ENCODE data around the gene SLC35F6. TPM values are rescaled to one million over a fixed set of nuclear protein-coding genes. Genes with fewer than 3 reads are reported as not detected.
A peak's percentile ranks its signal among the peaks of the same experiment; 100 is the strongest.

Gene SLC35F6, protein sequence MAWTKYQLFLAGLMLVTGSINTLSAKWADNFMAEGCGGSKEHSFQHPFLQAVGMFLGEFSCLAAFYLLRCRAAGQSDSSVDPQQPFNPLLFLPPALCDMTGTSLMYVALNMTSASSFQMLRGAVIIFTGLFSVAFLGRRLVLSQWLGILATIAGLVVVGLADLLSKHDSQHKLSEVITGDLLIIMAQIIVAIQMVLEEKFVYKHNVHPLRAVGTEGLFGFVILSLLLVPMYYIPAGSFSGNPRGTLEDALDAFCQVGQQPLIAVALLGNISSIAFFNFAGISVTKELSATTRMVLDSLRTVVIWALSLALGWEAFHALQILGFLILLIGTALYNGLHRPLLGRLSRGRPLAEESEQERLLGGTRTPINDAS
- 36.6 and 39.8 TPM in 2 replicates for total RNA-seq
- 34.6 and 43.8 TPM in 2 replicates for polyA plus RNA-seq
- polyA plus RNA-seq (2011; cell fraction: cytosol; rRNA removed): 23.3 and 23.7 TPM in 2 replicates
- polyA plus RNA-seq (2011; cell fraction: nucleus; rRNA removed): 10.9 and 12.0 TPM in 2 replicates
- polyA plus RNA-seq (2012): 19.6 and 20.0 TPM in 2 replicates
- 59.9 and 70.1 TPM in 2 replicates for polyA minus RNA-seq
- 48.1 TPM for polyA minus RNA-seq (2011; cell fraction: cytosol; rRNA and poly(A)+ RNA removed)
- 14.7 and 16.6 TPM in 2 replicates for polyA minus RNA-seq (2011; cell fraction: nucleus; rRNA and poly(A)+ RNA removed)
- percentile 74 among the genes with signal in this experiment for Bru-seq, nascent RNA
- percentile 83 among the genes with signal in this experiment for BruChase-seq, experiment 1, labeled RNA remaining after a 6-hour chase
- BruChase-seq, experiment 2, labeled RNA remaining after a 2-hour chase: percentile 76 among the genes with signal in this experiment
- long read RNA-seq, transcript SLC35F6-201 (6 exons, 3,898 nt): major isoform, 10 of 12 reads
- long read RNA-seq, partial matches to known transcripts: 0 of 12 reads
- long read RNA-seq, other reads (novel, unspliced or antisense): 2 of 12 reads

DNA sequence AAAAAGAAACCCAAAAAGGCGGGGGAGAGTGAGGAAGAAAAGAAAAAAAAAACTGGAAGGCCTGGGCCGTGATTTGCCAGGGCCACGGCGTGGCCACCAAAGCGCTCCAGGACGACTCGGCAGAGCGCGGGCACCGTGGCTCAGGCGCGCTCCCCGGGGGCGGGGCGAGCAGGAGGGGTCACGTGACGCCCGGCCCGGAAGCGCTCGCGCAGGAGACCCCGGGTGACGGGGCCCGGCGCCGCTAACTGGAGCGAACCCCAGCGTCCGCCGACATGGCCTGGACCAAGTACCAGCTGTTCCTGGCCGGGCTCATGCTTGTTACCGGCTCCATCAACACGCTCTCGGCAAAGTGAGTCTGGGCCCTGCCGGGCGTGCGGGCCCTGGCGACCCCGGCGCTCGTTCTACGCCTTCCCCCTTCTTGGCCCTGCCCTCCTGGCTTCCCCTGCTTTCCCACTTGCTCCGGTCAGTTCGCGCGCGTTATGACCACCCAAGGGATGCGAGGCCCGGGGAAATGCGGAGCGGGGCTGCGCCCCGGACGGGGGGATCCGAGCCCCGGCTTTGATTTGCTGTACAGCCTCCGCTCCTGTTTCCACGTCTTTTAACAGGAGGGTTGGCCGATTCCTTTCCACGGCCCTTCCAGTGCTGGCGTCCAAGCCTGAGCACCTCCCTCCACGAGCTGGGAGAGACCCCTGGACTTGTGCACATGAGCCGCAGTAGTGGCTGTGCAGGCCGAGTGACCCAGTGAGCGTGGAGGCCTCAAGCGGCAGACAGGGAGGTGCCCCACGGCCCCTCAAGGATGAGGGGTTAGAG is at the start of gene SLC35F6:
TSS of gene SLC35F6 (plus strand) at position 207 of the 810 bp plus-strand sequence. CDS start at position 273, 66 bp downstream.
- ChIA-PET POLR2A (no interaction called here), CTCF (interaction anchor here (0.7 to 1.2 kb wide), 4 partner anchors 13 to 21 kb away, joined by 3 to 5 read pairs (median 3); partner anchors contain the start of gene CENPA)
- dilution Hi-C loops (cut with MboI; ENCODE audit: extremely low pct_ligation_motif_present, low sequenced_read_pairs): no loop called here
- peak within 1 kb of the TSS; percentile 73 for H3K27ac ChIP-seq (ENCODE audit: insufficient read depth, low read depth, low read length)
- peak within 1 kb of the TSS; percentile 92 for H3K9ac ChIP-seq (replicated peaks; ENCODE audit: extremely low read depth, insufficient read depth, low read length)
- FAIRE-seq (peak; percentile 75), DNase-seq (ENCODE audit: low read depth, low spot score) (peak; percentile 82)
- H2AFZ ChIP-seq (ENCODE audit: low read depth, low read length): peak within 1 kb of the TSS; percentile 86
- no peaks in the 10 kb centered on the region for H4K20me1 ChIP-seq (replicated peaks; ENCODE audit: control insufficient read depth, extremely low read depth, insufficient read depth, low read length)
- TF ChIP-seq POLR2A (IDR thresholded peaks at IDR 0.05; ENCODE audit: low read depth, low read length) (peak; percentile 96), POLR2AphosphoS5 (IDR thresholded peaks at IDR 0.05; ENCODE audit: insufficient read depth, low read depth, low read length) (peak; percentile 96), GATA2 (IDR thresholded peaks at IDR 0.05; ENCODE audit: insufficient read depth, insufficient read length, low read depth, low read length) (no peak)
- TF ChIP-seq, protein P1, sequence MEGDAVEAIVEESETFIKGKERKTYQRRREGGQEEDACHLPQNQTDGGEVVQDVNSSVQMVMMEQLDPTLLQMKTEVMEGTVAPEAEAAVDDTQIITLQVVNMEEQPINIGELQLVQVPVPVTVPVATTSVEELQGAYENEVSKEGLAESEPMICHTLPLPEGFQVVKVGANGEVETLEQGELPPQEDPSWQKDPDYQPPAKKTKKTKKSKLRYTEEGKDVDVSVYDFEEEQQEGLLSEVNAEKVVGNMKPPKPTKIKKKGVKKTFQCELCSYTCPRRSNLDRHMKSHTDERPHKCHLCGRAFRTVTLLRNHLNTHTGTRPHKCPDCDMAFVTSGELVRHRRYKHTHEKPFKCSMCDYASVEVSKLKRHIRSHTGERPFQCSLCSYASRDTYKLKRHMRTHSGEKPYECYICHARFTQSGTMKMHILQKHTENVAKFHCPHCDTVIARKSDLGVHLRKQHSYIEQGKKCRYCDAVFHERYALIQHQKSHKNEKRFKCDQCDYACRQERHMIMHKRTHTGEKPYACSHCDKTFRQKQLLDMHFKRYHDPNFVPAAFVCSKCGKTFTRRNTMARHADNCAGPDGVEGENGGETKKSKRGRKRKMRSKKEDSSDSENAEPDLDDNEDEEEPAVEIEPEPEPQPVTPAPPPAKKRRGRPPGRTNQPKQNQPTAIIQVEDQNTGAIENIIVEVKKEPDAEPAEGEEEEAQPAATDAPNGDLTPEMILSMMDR (IDR thresholded peaks at IDR 0.05; ENCODE audit: extremely low read depth in 1 of 2, insufficient read depth in 1 of 2, low read depth in 1 of 2, low read length in 2 of 2): no peak
- TF ChIP-seq, protein P2, sequence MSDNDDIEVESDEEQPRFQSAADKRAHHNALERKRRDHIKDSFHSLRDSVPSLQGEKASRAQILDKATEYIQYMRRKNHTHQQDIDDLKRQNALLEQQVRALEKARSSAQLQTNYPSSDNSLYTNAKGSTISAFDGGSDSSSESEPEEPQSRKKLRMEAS (IDR thresholded peaks at IDR 0.05; ENCODE audit: insufficient read depth, insufficient read length): peak; percentile 84
- H3K27me3 ChIP-seq (ENCODE audit: control insufficient read depth in 2 of 2, insufficient read depth in 2 of 2, low read length in 2 of 2): no peaks in the 10 kb centered on the region
- BruUV-seq (replicated peaks): TSS peak; percentile 72
- H3K79me2 ChIP-seq (ENCODE audit: control insufficient read depth, insufficient read depth, low read length): peaks cover 45% of the 10 kb centered on the region
- H3K4me3 ChIP-seq (replicated peaks in 1 of 3; ENCODE audit: insufficient read depth in 1 of 3, low read depth in 1 of 3, low read length in 3 of 3): peak within 1 kb of the TSS; percentile 82 to 90 (median 84)
- peaks cover 9% of the 10 kb centered on the region for H3K4me1 ChIP-seq (ENCODE audit: control insufficient read depth, extremely low read depth, insufficient read depth, low read length)
- intact Hi-C loops (cut with micrococcal nuclease): loop anchor here (1.0 kb wide), 1 partner anchor 21 kb away; no protein-coding TSS in a partner anchor
- H3K9me1 ChIP-seq (replicated peaks; ENCODE audit: control insufficient read depth, extremely low read depth, insufficient read depth, low read length): no peaks in the 10 kb centered on the region
- H3K9me3 ChIP-seq (replicated peaks; ENCODE audit: control insufficient read depth, insufficient read depth, low read length): no peaks in the 10 kb centered on the region
- peak within 1 kb of the TSS; percentile 80 for H3K4me2 ChIP-seq (ENCODE audit: insufficient read depth, low read length)
- H3K36me3 ChIP-seq (ENCODE audit: control insufficient read depth in 2 of 2, extremely low read depth in 1 of 2, insufficient read depth in 2 of 2, low read length in 2 of 2): peaks cover 0 to 2% of the 10 kb centered on the region in 2 experiments

Measured in endothelial cell of umbilical vein (primary cell).